Left ventricle myocardium inferior (tissue), 1 donor: ENCODE results near the gene EIF3L. TPM values are rescaled to one million over a fixed set of nuclear protein-coding genes. Genes with fewer than 3 reads are reported as not detected.

Source experiments
- DNase-seq: peaks from one replicate; pipeline ENCODE4 v3.0.0-alpha.2; 2020
- H3K27ac ChIP-seq: fragments of 200-600 bp; replicated peaks from 2 replicates; pipeline ENCODE4 v1.8.0; 2021
- H3K27me3 ChIP-seq: fragments of 200-600 bp; 2 replicates; pipeline ENCODE4 v1.8.0; 2021; ENCODE audit warnings: low read depth
- H3K36me3 ChIP-seq: fragments of 200-600 bp; 2 replicates; pipeline ENCODE4 v1.8.0; 2021
- H3K4me1 ChIP-seq: fragments of 200-600 bp; 2 replicates; pipeline ENCODE4 v1.8.0; 2021
- H3K4me3 ChIP-seq: fragments of 200-600 bp; 2 replicates; pipeline ENCODE4 v1.8.0; 2021; ENCODE audit warnings: mild to moderate bottlenecking, moderate library complexity
- H3K9me3 ChIP-seq: fragments of 200-600 bp; replicated peaks from 2 replicates; pipeline ENCODE4 v1.8.0; 2021
- intact Hi-C: fragments of 100-400 bp; cut with micrococcal nuclease; formaldehyde crosslinking; loops from one replicate; pipeline ENCODE4 v1.11.0; 2022
- total RNA-seq: library from RNA; stranded (reverse); fragmentation: NEBNext Ultra II Directional; extraction: Animal tissue kit (Norgen Biotek cat#: 25700); gene quantifications from one replicate; pipeline ENCODE4 v1.2.1, GENCODE V29; 2021
- TF ChIP-seq, protein P1 (sequence below): fragments of 200-600 bp; IDR thresholded peaks from 2 replicates; pipeline ENCODE4 v1.8.0; 2021; ENCODE audit warnings: antibody characterized with exemption, mild to moderate bottlenecking, borderline replicate concordance
- donor health status: DM: no; HTN: yes; CAD: no; lungs with severe emphysema.

Gene EIF3L
- total RNA-seq, 1 donor from 2014 or later, result 379 TPM

DNA sequence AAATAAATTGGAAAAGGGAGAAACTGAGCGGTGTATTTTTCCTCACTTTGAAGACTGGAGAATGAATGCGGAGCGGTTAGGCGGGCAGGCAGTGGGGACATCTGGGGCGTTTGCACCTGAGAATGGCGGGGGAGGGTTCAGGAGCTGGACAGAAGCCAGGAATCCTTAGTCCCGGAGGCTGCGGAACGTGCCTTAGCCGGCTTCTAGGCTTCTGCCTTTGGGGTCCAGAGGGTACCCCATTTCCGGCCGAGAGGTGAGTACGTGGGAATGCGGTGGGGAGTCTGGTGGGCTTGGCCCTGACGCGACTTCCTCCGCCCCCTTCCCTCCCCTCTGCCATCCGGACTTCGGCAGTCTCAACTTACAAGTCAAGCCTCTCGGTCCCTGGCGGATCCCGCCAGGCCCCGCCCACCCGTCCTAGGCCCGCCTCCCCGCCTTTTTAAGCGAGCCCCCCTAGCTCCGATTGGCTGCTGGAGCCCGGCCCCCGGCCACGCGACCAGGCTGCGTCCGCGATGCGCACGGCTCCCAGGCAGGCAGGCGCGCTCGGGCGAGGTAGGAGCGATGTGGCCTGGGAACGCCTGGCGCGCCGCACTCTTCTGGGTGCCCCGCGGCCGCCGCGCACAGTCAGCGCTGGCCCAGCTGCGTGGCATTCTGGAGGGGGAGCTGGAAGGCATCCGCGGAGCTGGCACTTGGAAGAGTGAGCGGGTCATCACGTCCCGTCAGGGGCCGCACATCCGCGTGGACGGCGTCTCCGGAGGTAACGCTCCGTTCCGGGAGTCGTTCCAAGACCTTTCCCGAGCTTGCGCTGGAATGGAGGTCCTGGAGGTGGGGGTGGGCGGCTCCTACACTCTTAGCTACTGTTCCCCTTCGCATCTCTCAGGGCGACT is 41.6 kb upstream of the EIF3L start, which contains the start of gene GCAT:
GCAT (plus strand) TSS at position 525 of the 884 bp plus-strand sequence; CDS start at position 559, 34 bp downstream.
- no peaks in the 10 kb centered on the region for H3K36me3 ChIP-seq
- peak within 1 kb of the TSS; percentile 79 for H3K4me3 ChIP-seq
- no peaks in the 10 kb centered on the region for H3K27me3 ChIP-seq
- TF ChIP-seq, protein P1, sequence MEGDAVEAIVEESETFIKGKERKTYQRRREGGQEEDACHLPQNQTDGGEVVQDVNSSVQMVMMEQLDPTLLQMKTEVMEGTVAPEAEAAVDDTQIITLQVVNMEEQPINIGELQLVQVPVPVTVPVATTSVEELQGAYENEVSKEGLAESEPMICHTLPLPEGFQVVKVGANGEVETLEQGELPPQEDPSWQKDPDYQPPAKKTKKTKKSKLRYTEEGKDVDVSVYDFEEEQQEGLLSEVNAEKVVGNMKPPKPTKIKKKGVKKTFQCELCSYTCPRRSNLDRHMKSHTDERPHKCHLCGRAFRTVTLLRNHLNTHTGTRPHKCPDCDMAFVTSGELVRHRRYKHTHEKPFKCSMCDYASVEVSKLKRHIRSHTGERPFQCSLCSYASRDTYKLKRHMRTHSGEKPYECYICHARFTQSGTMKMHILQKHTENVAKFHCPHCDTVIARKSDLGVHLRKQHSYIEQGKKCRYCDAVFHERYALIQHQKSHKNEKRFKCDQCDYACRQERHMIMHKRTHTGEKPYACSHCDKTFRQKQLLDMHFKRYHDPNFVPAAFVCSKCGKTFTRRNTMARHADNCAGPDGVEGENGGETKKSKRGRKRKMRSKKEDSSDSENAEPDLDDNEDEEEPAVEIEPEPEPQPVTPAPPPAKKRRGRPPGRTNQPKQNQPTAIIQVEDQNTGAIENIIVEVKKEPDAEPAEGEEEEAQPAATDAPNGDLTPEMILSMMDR, result no peak
- peak; percentile 97 for DNase-seq
- intact Hi-C loops, result no loop called here
- H3K27ac ChIP-seq, result peak within 1 kb of the TSS; percentile 93
- H3K4me1 ChIP-seq, result peaks cover 55% of the 10 kb centered on the region
- H3K9me3 ChIP-seq, result no peaks in the 10 kb centered on the region

DNA sequence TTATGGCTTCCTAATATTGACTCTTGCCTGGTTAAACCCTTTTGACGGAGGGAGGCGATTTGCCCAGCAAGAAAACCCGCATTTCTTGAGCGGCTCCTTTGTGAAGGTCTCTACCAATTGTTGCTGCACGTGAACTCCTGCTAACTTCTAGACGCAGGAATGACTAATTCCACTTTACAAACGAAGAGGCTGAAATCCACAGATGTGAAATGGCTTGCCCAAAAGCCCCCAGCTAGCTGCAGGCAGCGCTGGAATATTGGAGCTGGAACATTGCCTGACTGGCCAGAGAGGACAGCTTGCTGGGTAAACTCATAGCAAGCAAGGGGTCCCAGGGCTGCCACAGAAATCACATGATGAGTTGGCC is 40.9 kb upstream of the EIF3L start:
- Histone ChIP-seq H3K4me3 (peak overlapping the region; percentile 79), H3K36me3 (no peaks in the 10 kb centered on the region), H3K4me1 (peaks cover 49% of the 10 kb centered on the region), H3K9me3 (no peaks in the 10 kb centered on the region), H3K27me3 (no peaks in the 10 kb centered on the region), H3K27ac (peak overlapping the region; percentile 93)
- intact Hi-C loops, result no loop called here
- DNase-seq, result no peak
- TF ChIP-seq, protein P1, result no peak

DNA sequence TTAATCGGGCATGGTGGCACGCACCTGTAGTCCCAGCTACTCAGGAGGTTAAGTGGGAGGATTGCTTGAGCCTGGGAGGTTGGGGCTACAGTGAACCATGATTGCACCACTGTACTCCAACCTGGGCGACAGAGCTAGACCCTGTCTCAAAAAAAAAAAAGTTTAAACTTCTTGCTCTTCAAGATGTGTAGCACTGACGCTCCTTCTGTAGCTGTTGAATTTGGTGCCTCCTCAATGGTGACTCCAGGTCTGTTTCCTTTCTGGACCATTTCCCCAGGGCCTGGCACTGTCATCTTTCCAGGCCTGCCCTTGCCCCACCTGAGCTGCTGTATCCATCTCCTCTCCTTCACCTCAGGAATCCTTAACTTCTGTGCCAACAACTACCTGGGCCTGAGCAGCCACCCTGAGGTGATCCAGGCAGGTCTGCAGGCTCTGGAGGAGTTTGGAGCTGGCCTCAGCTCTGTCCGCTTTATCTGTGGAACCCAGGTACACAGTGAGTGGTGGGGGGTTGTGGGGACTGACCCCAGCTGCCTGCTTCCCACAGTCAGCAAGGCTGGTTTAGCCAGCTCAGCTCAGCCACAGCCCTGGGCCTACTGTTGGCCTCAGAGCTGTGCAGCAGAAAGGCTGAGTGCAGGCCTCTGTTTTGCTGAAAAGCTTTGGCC is 39.4 kb upstream of the EIF3L start:
- TF ChIP-seq, protein P1, result no peak
- Histone ChIP-seq H3K27me3 (no peaks in the 10 kb centered on the region), H3K9me3 (no peaks in the 10 kb centered on the region), H3K4me1 (peaks cover 37% of the 10 kb centered on the region), H3K27ac (no peak overlapping the region), H3K36me3 (peaks cover 2% of the 10 kb centered on the region), H3K4me3 (no peak overlapping the region)
- intact Hi-C loops, result loop anchor here (10.0 kb wide), 1 partner anchor 155 kb away; no protein-coding TSS in a partner anchor
- DNase-seq, result no peak

DNA sequence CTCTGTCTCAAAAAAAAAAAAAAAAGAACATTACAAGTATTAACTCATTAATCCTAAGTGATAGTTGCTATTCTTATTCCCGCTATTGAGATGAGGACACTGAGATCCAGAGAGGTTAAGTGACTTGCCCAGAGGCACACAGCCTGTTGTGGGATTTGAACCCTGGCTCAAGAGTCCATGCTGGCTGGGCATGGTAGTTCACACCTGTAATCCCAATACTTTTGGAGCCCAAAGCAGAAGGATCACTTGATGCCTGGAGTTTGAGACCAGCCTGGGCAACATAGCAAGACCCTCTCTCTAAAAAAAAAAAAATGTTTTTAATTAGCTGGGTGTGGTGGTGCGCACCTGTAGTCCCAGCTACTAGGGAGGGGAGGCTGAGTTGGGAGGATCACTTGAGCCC is 37.4 kb upstream of the EIF3L start:
- no peak for DNase-seq
- H3K4me1 ChIP-seq, result peaks cover 20% of the 10 kb centered on the region
- TF ChIP-seq, protein P1, result no peak
- H3K27me3 ChIP-seq, result no peaks in the 10 kb centered on the region
- H3K9me3 ChIP-seq, result no peaks in the 10 kb centered on the region
- peaks cover 14% of the 10 kb centered on the region for H3K36me3 ChIP-seq
- no peak overlapping the region for H3K27ac ChIP-seq
- H3K4me3 ChIP-seq, result no peak overlapping the region
- intact Hi-C loops, result loop anchor here (10.0 kb wide), 1 partner anchor 153 kb away; no protein-coding TSS in a partner anchor

DNA sequence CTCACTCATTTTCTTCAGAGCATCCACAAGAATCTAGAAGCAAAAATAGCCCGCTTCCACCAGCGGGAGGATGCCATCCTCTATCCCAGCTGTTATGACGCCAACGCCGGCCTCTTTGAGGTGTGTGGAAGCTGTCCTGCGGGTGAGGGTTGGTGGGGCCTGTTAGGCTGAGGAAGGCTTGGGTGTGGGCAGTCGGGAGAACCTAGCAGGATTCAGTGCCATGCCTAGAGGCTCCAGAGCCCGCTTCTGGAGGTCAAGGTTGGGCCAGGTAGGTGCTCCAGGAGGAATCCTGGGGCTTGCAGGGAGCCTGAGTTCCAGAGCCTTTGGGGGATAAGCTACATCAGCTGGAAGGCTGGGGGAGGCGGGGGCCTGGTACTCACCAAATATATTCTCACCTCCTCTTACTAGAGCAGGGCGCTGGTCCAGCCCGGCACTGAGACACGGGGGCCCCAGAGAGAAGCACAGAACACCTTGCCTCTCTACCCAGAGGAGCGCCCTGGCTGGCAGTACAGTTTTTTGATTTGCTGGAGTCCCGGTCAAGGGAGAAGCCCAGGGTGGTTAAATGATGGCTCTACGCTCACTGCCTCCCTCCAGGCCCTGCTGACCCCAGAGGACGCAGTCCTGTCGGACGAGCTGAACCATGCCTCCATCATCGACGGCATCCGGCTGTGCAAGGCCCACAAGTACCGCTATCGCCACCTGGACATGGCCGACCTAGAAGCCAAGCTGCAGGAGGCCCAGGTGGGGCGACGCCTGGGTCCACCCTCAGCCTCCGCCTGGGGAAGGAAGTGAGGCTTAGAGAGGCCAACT is 36.1 kb upstream of the EIF3L start:
- Histone ChIP-seq H3K4me1 (peaks cover 18% of the 10 kb centered on the region), H3K27me3 (no peaks in the 10 kb centered on the region), H3K9me3 (no peaks in the 10 kb centered on the region), H3K4me3 (no peak overlapping the region), H3K36me3 (peaks cover 14% of the 10 kb centered on the region), H3K27ac (peak overlapping the region; percentile 51)
- intact Hi-C loops, result loop anchor here (10.0 kb wide), 1 partner anchor 152 kb away; no protein-coding TSS in a partner anchor
- DNase-seq, result no peak
- TF ChIP-seq, protein P1, result no peak
